Measurements from ENCODE around the gene ITPK1. TPM values are rescaled to one million over a fixed set of nuclear protein-coding genes. Genes with fewer than 3 reads are reported as not detected.

Gene ITPK1
- total RNA-seq, 1 experiment from 2014 or later, result 88.6 TPM

- Histone ChIP-seq H3K27ac (no peak overlapping the region), H3K79me2 (ENCODE audit: low read depth) (0 out of 2 replicates have a peak, but pooled peaks cover 12% of the 10 kb centered on the region), H2AFZ (no peak overlapping the region), H3K4me1 (replicated peaks; ENCODE audit: insufficient read depth) (peaks cover 12% of the 10 kb centered on the region), H3K9me2 (ENCODE audit: insufficient read depth) (no peaks in the 10 kb centered on the region), H3K4me2 (no peak overlapping the region), H3F3A (ENCODE audit: insufficient read depth, low read depth) (no peaks in the 10 kb centered on the region; the same call in 1 of the 2 replicates), H3K27me3 (ENCODE audit: insufficient read depth, low read depth) (no peaks in the 10 kb centered on the region), H4K20me1 (ENCODE audit: insufficient read depth) (0 out of 2 replicates have a peak, but pooled peaks cover under 1% of the 10 kb centered on the region), H3K9me3 (ENCODE audit: insufficient read depth, low read depth) (no peaks in the 10 kb centered on the region), H3K4me3 (no peak overlapping the region), H3K36me3 (ENCODE audit: low read depth) (no peaks in the 10 kb centered on the region)
- CTCF ChIA-PET, result no interaction called here
- POLR2A ChIA-PET (ENCODE audit: unreplicated experiment), result no interaction called here
- TF ChIP-seq CTCF (conservative IDR thresholded peaks at IDR 0.05) (no peak), EZH2 (IDR thresholded peaks at IDR 0.05; ENCODE audit: low read depth) (no peak)
- DNase-seq, result no peak
- intact Hi-C loops (cut with micrococcal nuclease; ENCODE audit: unreplicated experiment), result no loop called here
- no TSS peak for BruUV-seq (replicated peaks)
Measured at GRCh38 chr14:93012951-93013719, 102.6 kb downstream of the ITPK1 start.

DNA sequence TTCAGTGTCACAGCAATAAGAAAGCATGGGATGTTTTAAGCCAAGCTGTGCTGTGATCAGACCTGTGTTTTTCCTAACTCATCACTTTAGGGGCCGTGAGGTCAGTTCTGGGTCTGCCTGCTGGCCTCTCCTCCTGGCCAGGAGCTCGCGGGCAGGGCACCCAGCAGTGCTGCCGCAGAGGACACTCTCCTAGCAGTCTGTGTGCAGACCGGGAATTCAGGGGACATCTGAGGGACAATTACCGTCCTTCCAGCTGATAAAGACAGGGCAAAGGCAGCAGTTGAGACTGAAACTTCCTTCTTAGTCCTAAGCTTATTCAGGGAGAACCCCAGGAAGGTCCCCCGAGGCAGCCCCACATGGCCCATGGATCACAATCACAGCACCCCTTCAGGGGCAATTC lies 103.2 kb downstream of the ITPK1 start:
- TF ChIP-seq EZH2 (IDR thresholded peaks at IDR 0.05; ENCODE audit: low read depth), result no peak
- TF ChIP-seq CTCF (conservative IDR thresholded peaks at IDR 0.05), result no peak
- Histone ChIP-seq H3K79me2 (ENCODE audit: low read depth) (peaks cover 14% of the 10 kb centered on the region; the same call in 1 of the 2 replicates), H3K9me3 (ENCODE audit: insufficient read depth, low read depth) (no peaks in the 10 kb centered on the region), H2AFZ (no peak overlapping the region), H3K4me2 (no peak overlapping the region), H3F3A (ENCODE audit: insufficient read depth, low read depth) (no peaks in the 10 kb centered on the region; the same call in 1 of the 2 replicates), H3K4me1 (replicated peaks; ENCODE audit: insufficient read depth) (peaks cover 18% of the 10 kb centered on the region), H3K27ac (no peak overlapping the region), H4K20me1 (ENCODE audit: insufficient read depth) (0 out of 2 replicates have a peak, but pooled peaks cover 7% of the 10 kb centered on the region), H3K9me2 (ENCODE audit: insufficient read depth) (no peaks in the 10 kb centered on the region), H3K36me3 (ENCODE audit: low read depth) (no peaks in the 10 kb centered on the region), H3K27me3 (ENCODE audit: insufficient read depth, low read depth) (no peaks in the 10 kb centered on the region), H3K4me3 (no peak overlapping the region)
- POLR2A ChIA-PET (ENCODE audit: unreplicated experiment), result no interaction called here
- intact Hi-C loops (cut with micrococcal nuclease; ENCODE audit: unreplicated experiment), result no loop called here
- CTCF ChIA-PET, result no interaction called here
- DNase-seq, result no peak
- BruUV-seq (replicated peaks), result no TSS peak

DNA sequence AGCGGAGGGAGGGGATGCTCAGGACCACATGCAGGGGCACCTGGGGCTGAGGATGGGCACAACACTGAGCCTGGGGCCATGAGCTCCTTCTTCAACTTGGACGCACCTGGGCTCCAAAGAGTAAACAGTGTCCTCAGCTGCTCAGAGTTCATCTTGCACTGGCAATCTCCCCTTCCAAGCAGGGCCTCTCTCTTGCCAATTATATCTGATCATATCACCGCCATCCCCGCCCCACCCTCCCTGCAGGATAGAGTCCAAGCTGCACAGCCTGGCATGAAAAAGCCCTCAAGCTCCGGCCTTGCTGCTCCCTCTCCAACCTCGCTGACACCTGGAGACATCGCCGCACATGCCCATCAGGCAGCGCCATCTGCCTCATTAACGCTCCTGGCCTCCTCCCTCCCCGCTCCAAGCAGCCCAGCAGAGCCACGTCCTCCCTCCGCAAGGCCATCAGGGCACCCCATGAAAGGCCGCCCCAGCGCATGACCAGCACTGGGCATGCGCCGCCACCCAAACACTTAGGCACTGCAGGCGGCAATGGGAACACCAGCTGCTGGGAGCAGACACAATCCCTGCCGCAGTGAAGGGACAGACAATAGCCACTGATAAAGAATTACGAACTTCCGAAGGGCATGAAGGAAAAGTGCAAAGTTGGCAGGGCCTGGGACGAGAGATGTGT lies 103.9 kb downstream of the ITPK1 start:
- no peaks in the 10 kb centered on the region for H3K27me3 ChIP-seq (ENCODE audit: insufficient read depth, low read depth)
- no peak overlapping the region for H3K27ac ChIP-seq
- no peak overlapping the region for H3K4me3 ChIP-seq
- CTCF ChIA-PET, result interaction anchor here (0.7 kb wide), 1 partner anchor 24 kb away, joined by 5 read pairs; no protein-coding TSS in a partner anchor
- H3F3A ChIP-seq (ENCODE audit: insufficient read depth, low read depth), result no peaks in the 10 kb centered on the region; the same call in 1 of the 2 replicates
- 0 out of 2 replicates have a peak, but pooled peaks cover 7% of the 10 kb centered on the region for H4K20me1 ChIP-seq (ENCODE audit: insufficient read depth)
- no peak overlapping the region for H2AFZ ChIP-seq
- no peaks in the 10 kb centered on the region for H3K9me3 ChIP-seq (ENCODE audit: insufficient read depth, low read depth)
- no TSS peak for BruUV-seq (replicated peaks)
- POLR2A ChIA-PET (ENCODE audit: unreplicated experiment), result no interaction called here
- TF ChIP-seq EZH2 (IDR thresholded peaks at IDR 0.05; ENCODE audit: low read depth) (no peak), CTCF (conservative IDR thresholded peaks at IDR 0.05) (no peak)
- no peak overlapping the region for H3K4me2 ChIP-seq
- intact Hi-C loops (cut with micrococcal nuclease; ENCODE audit: unreplicated experiment), result no loop called here
- no peaks in the 10 kb centered on the region for H3K9me2 ChIP-seq (ENCODE audit: insufficient read depth)
- DNase-seq, result no peak
- peaks cover 25% of the 10 kb centered on the region for H3K4me1 ChIP-seq (replicated peaks; ENCODE audit: insufficient read depth)
- H3K79me2 ChIP-seq (ENCODE audit: low read depth), result peaks cover 16% of the 10 kb centered on the region; the same call in 1 of the 2 replicates
- no peaks in the 10 kb centered on the region for H3K36me3 ChIP-seq (ENCODE audit: low read depth)
